K562 (cell line): ENCODE measurements around the gene PRSS57. TPM values are rescaled to one million over a fixed set of nuclear protein-coding genes. Genes with fewer than 3 reads are reported as not detected.

Experiments
- BRCA1 ChIP-seq, 2 experiments: fragments of 450-650 bp in 1 of 2; sonication (generic) in 1 of 2; formaldehyde crosslinking in 1 of 2; IDR thresholded peaks; 2 replicates each; pipeline versions ENCODE4 v1.5.0 to v1.6.1; 2017 to 2020; ENCODE audit warnings: mild to moderate bottlenecking in 1 of 2, missing genetic modification reagents in 1 of 2
- C11orf30 ChIP-seq: fragments of 450-650 bp; IDR thresholded peaks from 2 replicates; pipeline ENCODE4 v1.6.1; 2016; ENCODE audit warnings: low read depth, mild to moderate bottlenecking
- CHD4 ChIP-seq: fragments of 200-600 bp; sonication (generic); IDR thresholded peaks from 3 replicates; pipeline ENCODE4 v1.6.1; 2012; ENCODE audit warnings: low read depth, mild to moderate bottlenecking, mixed read lengths, low read length, inconsistent platforms; ENCODE audit not compliant: insufficient read depth, insufficient replicate concordance, poor library complexity, severe bottlenecking
- HMGN3 ChIP-seq: IDR thresholded peaks from 2 replicates; pipeline ENCODE4 v1.6.1; 2011; ENCODE audit warnings: borderline replicate concordance, low read depth, mild to moderate bottlenecking, mixed read lengths, low read length; ENCODE audit not compliant: insufficient read length; ENCODE audit errors: extremely low read depth
- NFE2 ChIP-seq: IDR thresholded peaks from 2 replicates; pipeline ENCODE4 v1.6.1; 2014; ENCODE audit warnings: antibody characterized with exemption, low read depth
- NR2C1 ChIP-seq, 2 experiments: fragments of 450-650 bp; IDR thresholded peaks; 2 replicates each; pipeline ENCODE4 v1.6.1; 2017; ENCODE audit warnings: mild to moderate bottlenecking in 2 of 2, antibody characterized with exemption in 1 of 2, inconsistent platforms in 1 of 2, missing compliant biosample characterization in 1 of 2, missing genetic modification characterization in 1 of 2
- PCBP2 ChIP-seq: fragments of 200-400 bp; formaldehyde crosslinking; IDR thresholded peaks from 2 replicates; pipeline ENCODE4 v1.6.1; 2018; ENCODE audit warnings: low read length, low read depth, mild to moderate bottlenecking, moderate library complexity; ENCODE audit not compliant: poor library complexity, severe bottlenecking
- RBM34 ChIP-seq: fragments of 200-400 bp; formaldehyde crosslinking; IDR thresholded peaks from 2 replicates; pipeline ENCODE4 v1.6.1; 2018; ENCODE audit warnings: low read length, borderline replicate concordance; ENCODE audit not compliant: insufficient read depth
- SMARCC2 ChIP-seq: fragments of 450-650 bp; IDR thresholded peaks from 2 replicates; pipeline ENCODE4 v1.6.1; 2017; ENCODE audit warnings: antibody characterized with exemption, moderate library complexity, mild to moderate bottlenecking, low read depth
- TAF15 ChIP-seq: fragments of 200-400 bp; formaldehyde crosslinking; IDR thresholded peaks from 2 replicates; pipeline ENCODE4 v1.6.1; 2017; ENCODE audit warnings: mild to moderate bottlenecking, low read depth, low read length, moderate library complexity
- ZC3H8 ChIP-seq: fragments of 450-650 bp; IDR thresholded peaks from 2 replicates; pipeline ENCODE4 v1.6.1; 2017
- ZFPM2 ChIP-seq: fragments of 250-450 bp; sonication (Bioruptor Pico); IDR thresholded peaks from 2 replicates; pipeline ENCODE4 v1.5.1; 2022; ENCODE audit warnings: mild to moderate bottlenecking
- polyA plus RNA-seq, 8 experiments: library from polyadenylated mRNA; depleted of rRNA in 4 of 8; stranded (reverse) in 5 of 8; unstranded in 3 of 8; fragments of >200 nt; fragmentation: Nextera tagmentation in 2 of 8; fragmentation: Illumina TruSeq in 1 of 8; extraction: Ambion mirVana in 2 of 8; extraction: Trizol in 1 of 8; gene quantifications; 2 replicates each; pipeline versions ENCODE4 v1.2.1 to v1.2.3, GENCODE V29; 2011 to 2014; ENCODE audit warnings: inconsistent platforms in 1 of 8, missing spikeins in 1 of 8
- total RNA-seq, 7 experiments: library from RNA; depleted of rRNA in 6 of 7; stranded (reverse); fragments of >200 nt in 6 of 7; fragmentation: Illumina TruSeq in 2 of 7; extraction: Trizol in 2 of 7; gene quantifications; 2 replicates each; pipeline versions ENCODE4 v1.2.1 to v1.2.3, GENCODE V29; 2011 to 2021; ENCODE audit warnings: low replicate concordance in 1 of 7
- TF ChIP-seq, protein P1 (sequence below): IDR thresholded peaks from 3 replicates; pipeline ENCODE4 v1.6.1; 2011; ENCODE audit warnings: borderline replicate concordance, mild to moderate bottlenecking; ENCODE audit not compliant: insufficient read length, insufficient read depth
- TF ChIP-seq, protein P2 (sequence below): fragments of 450-650 bp; formaldehyde crosslinking; IDR thresholded peaks from 2 replicates; pipeline ENCODE4 v1.4.0; 2020; ENCODE audit warnings: mild to moderate bottlenecking, mixed read lengths
- TF ChIP-seq, protein P3 (sequence below): fragments of 450-650 bp; formaldehyde crosslinking; IDR thresholded peaks from 2 replicates; pipeline ENCODE4 v1.4.0; 2022; ENCODE audit warnings: missing genetic modification characterization
- TF ChIP-seq, protein P4 (sequence below), 2 experiments: fragments of 450-650 bp; conservative IDR thresholded peaks; 2 replicates each; pipeline ENCODE4 v1.6.1; 2017; ENCODE audit warnings: mild to moderate bottlenecking in 2 of 2, moderate library complexity in 2 of 2
- TF ChIP-seq, protein P5 (sequence below): fragments of 250-450 bp; sonication (Bioruptor Pico); IDR thresholded peaks from 2 replicates; pipeline ENCODE4 v1.8.0; 2022; ENCODE audit warnings: moderate library complexity, mild to moderate bottlenecking, inconsistent platforms
- TF ChIP-seq, protein P6 (sequence below), 2 experiments: IDR thresholded peaks; 2 replicates each; pipeline ENCODE4 v1.6.1; 2011; ENCODE audit warnings: borderline replicate concordance in 1 of 2, control low read depth in 1 of 2, low read depth in 1 of 2, low read length in 1 of 2, mild to moderate bottlenecking in 1 of 2, mixed read lengths in 1 of 2, moderate library complexity in 1 of 2; ENCODE audit not compliant: insufficient read depth in 1 of 2, insufficient read length in 1 of 2, poor library complexity in 1 of 2, severe bottlenecking in 1 of 2; ENCODE audit errors: extremely low read depth in 1 of 2

Gene PRSS57
- total and polyA plus RNA-seq, 9 of the 15 experiments (the other 6 are each of a cell fraction or from before 2014, with no cell fraction given) = 0.06 to 2.5 (median 1.3) TPM; not detected in 3

DNA sequence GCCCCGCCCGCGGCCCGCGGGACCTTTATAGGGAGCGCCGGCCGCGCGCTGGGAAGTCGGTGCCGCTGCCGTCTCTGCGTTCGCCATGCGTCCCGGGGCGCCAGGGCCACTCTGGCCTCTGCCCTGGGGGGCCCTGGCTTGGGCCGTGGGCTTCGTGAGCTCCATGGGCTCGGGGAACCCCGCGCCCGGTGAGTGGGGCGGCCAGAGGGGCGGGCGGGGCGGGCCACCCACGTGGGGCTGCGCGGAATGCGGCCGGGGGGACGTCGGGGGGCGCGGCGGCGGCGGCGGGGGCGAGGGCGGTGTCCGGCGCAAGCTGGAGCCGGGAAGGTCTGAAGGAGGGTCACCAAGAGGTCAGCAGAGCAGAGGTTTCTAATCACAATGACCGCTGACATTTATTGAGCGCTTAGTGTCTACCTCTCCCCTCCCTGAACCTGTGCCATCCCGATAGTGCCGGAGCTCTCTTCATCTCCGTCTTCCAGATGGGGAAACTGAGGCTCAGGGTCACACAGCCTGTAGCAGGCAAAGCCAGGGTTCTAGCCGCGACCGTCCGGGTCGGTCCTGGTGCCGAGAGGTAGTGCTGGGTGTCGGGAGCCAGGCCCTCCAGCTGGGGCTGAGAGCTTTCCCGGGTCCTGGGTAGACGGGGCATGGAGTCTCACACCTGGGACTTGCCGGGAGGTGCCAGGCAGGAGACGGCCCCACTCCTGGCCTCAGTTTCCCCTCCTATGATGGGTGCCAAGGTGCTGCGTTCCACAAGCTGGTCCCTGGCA is 18.7 kb downstream of the PRSS57 start, which contains the start of gene FSTL3 (continued):
- TF ChIP-seq, protein P1, sequence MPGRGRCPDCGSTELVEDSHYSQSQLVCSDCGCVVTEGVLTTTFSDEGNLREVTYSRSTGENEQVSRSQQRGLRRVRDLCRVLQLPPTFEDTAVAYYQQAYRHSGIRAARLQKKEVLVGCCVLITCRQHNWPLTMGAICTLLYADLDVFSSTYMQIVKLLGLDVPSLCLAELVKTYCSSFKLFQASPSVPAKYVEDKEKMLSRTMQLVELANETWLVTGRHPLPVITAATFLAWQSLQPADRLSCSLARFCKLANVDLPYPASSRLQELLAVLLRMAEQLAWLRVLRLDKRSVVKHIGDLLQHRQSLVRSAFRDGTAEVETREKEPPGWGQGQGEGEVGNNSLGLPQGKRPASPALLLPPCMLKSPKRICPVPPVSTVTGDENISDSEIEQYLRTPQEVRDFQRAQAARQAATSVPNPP = no peak
- TF ChIP-seq HMGN3 (peak; percentile 7), ZC3H8 (no peak), ZFPM2 (CRISPR knock-in tag) (no peak), CHD4 (no peak), C11orf30 (no peak), NFE2 (no peak), PCBP2 (no peak), RBM34 (no peak), TAF15 (no peak), SMARCC2 (no peak), NR2C1 (IDR thresholded peaks at IDR 0.05) (no peak), NR2C1 (tag; IDR thresholded peaks at IDR 0.05) (no peak), BRCA1 (IDR thresholded peaks at IDR 0.05) (no peak), BRCA1 (CRISPR knock-in tag; IDR thresholded peaks at IDR 0.05) (no peak)
- TF ChIP-seq, protein P2, sequence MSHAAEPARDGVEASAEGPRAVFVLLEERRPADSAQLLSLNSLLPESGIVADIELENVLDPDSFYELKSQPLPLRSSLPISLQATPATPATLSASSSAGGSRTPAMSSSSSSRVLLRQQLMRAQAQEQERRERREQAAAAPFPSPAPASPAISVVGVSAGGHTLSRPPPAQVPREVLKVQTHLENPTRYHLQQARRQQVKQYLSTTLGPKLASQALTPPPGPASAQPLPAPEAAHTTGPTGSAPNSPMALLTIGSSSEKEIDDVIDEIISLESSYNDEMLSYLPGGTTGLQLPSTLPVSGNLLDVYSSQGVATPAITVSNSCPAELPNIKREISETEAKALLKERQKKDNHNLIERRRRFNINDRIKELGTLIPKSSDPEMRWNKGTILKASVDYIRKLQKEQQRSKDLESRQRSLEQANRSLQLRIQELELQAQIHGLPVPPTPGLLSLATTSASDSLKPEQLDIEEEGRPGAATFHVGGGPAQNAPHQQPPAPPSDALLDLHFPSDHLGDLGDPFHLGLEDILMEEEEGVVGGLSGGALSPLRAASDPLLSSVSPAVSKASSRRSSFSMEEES (CRISPR knock-in tag) = no peak
- TF ChIP-seq, protein P3, sequence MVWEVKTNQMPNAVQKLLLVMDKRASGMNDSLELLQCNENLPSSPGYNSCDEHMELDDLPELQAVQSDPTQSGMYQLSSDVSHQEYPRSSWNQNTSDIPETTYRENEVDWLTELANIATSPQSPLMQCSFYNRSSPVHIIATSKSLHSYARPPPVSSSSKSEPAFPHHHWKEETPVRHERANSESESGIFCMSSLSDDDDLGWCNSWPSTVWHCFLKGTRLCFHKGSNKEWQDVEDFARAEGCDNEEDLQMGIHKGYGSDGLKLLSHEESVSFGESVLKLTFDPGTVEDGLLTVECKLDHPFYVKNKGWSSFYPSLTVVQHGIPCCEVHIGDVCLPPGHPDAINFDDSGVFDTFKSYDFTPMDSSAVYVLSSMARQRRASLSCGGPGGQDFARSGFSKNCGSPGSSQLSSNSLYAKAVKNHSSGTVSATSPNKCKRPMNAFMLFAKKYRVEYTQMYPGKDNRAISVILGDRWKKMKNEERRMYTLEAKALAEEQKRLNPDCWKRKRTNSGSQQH (CRISPR knock-in tag) = no peak
- TF ChIP-seq, protein P4, sequence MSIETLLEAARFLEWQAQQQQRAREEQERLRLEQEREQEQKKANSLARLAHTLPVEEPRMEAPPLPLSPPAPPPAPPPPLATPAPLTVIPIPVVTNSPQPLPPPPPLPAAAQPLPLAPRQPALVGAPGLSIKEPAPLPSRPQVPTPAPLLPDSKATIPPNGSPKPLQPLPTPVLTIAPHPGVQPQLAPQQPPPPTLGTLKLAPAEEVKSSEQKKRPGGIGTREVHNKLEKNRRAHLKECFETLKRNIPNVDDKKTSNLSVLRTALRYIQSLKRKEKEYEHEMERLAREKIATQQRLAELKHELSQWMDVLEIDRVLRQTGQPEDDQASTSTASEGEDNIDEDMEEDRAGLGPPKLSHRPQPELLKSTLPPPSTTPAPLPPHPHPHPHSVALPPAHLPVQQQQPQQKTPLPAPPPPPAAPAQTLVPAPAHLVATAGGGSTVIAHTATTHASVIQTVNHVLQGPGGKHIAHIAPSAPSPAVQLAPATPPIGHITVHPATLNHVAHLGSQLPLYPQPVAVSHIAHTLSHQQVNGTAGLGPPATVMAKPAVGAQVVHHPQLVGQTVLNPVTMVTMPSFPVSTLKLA (conservative IDR thresholded peaks at IDR 0.05) = no peak
- TF ChIP-seq, protein P5, sequence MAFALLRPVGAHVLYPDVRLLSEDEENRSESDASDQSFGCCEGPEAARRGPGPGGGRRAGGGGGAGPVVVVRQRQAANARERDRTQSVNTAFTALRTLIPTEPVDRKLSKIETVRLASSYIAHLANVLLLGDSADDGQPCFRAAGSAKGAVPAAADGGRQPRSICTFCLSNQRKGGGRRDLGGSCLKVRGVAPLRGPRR (CRISPR knock-in tag) = no peak
- TF ChIP-seq, protein P6, sequence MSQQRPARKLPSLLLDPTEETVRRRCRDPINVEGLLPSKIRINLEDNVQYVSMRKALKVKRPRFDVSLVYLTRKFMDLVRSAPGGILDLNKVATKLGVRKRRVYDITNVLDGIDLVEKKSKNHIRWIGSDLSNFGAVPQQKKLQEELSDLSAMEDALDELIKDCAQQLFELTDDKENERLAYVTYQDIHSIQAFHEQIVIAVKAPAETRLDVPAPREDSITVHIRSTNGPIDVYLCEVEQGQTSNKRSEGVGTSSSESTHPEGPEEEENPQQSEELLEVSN (IDR thresholded peaks at IDR 0.05; ENCODE audit: borderline replicate concordance in 1 of 2, extremely low read depth in 1 of 2, insufficient read depth in 1 of 2, insufficient read length in 1 of 2, low read depth in 1 of 2, low read length in 1 of 2, poor library complexity in 1 of 2, severe bottlenecking in 1 of 2) = peak in 1 of 2 experiments; percentile 33
